HEK293 (cell line): ENCODE measurements around the gene HOTAIR.
A peak's percentile ranks its signal among the peaks of the same experiment; 100 is the strongest.

Source experiments
- CTCF ChIA-PET: fragments of 350-600 bp; formaldehyde crosslinking; extraction: SDS; loops from one replicate; lab custom pipeline; 2021; ENCODE audit warnings: antibody characterized with exemption; lab: Yijun Ruan, JAX
- POLR2A ChIA-PET: fragments of 300-600 bp; formaldehyde crosslinking; extraction: SDS; loops from one replicate; lab custom pipeline; 2020; ENCODE audit warnings: antibody characterized with exemption, inconsistent platforms; lab: Yijun Ruan, JAX
- H3K27ac ChIP-seq: fragments of 200-500 bp; sonication (Bioruptor generic); 2 replicates; pipeline ENCODE4 v1.5.1; 2014; ENCODE audit warnings: low read depth, low read length, control low read depth, inconsistent platforms; ENCODE audit errors: extremely low read depth
- H3K36me3 ChIP-seq, 2 experiments: fragments of 200-500 bp in 1 of 2; sonication (Bioruptor generic) in 1 of 2; 1 replicate in 1 of 2; 2 replicates in 1 of 2; pipeline ENCODE4 v1.5.1; 2014 to 2017; ENCODE audit warnings: inconsistent platforms in 2 of 2, low read length in 2 of 2; ENCODE audit not compliant: control insufficient read depth in 2 of 2, insufficient read depth in 1 of 2
- H3K4me1 ChIP-seq: fragments of 200-500 bp; sonication (Bioruptor generic); 2 replicates; pipeline ENCODE4 v1.5.1; 2014; ENCODE audit warnings: mild to moderate bottlenecking, low read length, inconsistent platforms; ENCODE audit not compliant: control insufficient read depth, insufficient read depth
- H3K4me3 ChIP-seq: 2 replicates; pipeline ENCODE4 v1.5.1; 2011; ENCODE audit warnings: low read depth, mild to moderate bottlenecking, control low read depth, low read length, moderate library complexity
- H3K9me3 ChIP-seq: fragments of 200-500 bp; sonication (Bioruptor generic); 2 replicates; pipeline ENCODE4 v1.5.1; 2014; ENCODE audit warnings: low read depth, low read length, inconsistent platforms; ENCODE audit not compliant: control insufficient read depth, insufficient read depth
- ELK4 ChIP-seq: IDR thresholded peaks from 2 replicates; pipeline ENCODE4 v1.6.1; 2011; ENCODE audit warnings: mild to moderate bottlenecking, low read depth, low read length, borderline replicate concordance
- HOXD13 ChIP-seq: sonication (generic); formaldehyde crosslinking; IDR thresholded peaks from 2 replicates; pipeline ENCODE4 v1.8.0; 2022; ENCODE audit warnings: missing genetic modification reagents, borderline replicate concordance
- PRDM10 ChIP-seq: fragments of 450-650 bp; formaldehyde crosslinking; IDR thresholded peaks from 2 replicates; pipeline ENCODE4 v1.5.1; 2016; ENCODE audit warnings: missing biosample characterization, missing genetic modification characterization
- SP3 ChIP-seq: fragments of 450-650 bp; formaldehyde crosslinking; IDR thresholded peaks from 2 replicates; pipeline ENCODE4 v1.5.1; 2016; ENCODE audit warnings: missing biosample characterization, missing genetic modification characterization
- YY2 ChIP-seq: fragments of 450-650 bp; formaldehyde crosslinking; IDR thresholded peaks from 2 replicates; pipeline ENCODE4 v1.5.1; 2016; ENCODE audit warnings: missing biosample characterization, missing genetic modification characterization
- ZBTB1 ChIP-seq: fragments of 450-650 bp; formaldehyde crosslinking; IDR thresholded peaks from 2 replicates; pipeline ENCODE4 v1.5.1; 2016; ENCODE audit warnings: missing biosample characterization, missing genetic modification characterization
- ZNF138 ChIP-seq: fragments of 450-650 bp; formaldehyde crosslinking; IDR thresholded peaks from 2 replicates; pipeline ENCODE4 v1.5.1; 2016; ENCODE audit warnings: missing biosample characterization, missing genetic modification characterization, borderline replicate concordance
- ZNF155 ChIP-seq: fragments of 450-650 bp; formaldehyde crosslinking; IDR thresholded peaks from 2 replicates; pipeline ENCODE4 v1.5.1; 2016; ENCODE audit warnings: missing biosample characterization, missing genetic modification characterization
- ZNF19 ChIP-seq: fragments of 450-650 bp; formaldehyde crosslinking; IDR thresholded peaks from 2 replicates; pipeline ENCODE4; 2016; ENCODE audit warnings: missing biosample characterization, missing genetic modification characterization, low read depth
- ZNF2 ChIP-seq: fragments of 450-650 bp; formaldehyde crosslinking; IDR thresholded peaks from 2 replicates; pipeline ENCODE4 v1.5.1; 2016; ENCODE audit warnings: missing biosample characterization, missing genetic modification characterization
- ZNF202 ChIP-seq: fragments of 450-650 bp; formaldehyde crosslinking; IDR thresholded peaks from 2 replicates; pipeline ENCODE4 v1.5.1; 2016; ENCODE audit warnings: missing biosample characterization, missing genetic modification characterization, borderline replicate concordance
- ZNF335 ChIP-seq: fragments of 450-650 bp; formaldehyde crosslinking; conservative IDR thresholded peaks from 2 replicates; pipeline ENCODE4 v1.5.1; 2016; ENCODE audit warnings: missing biosample characterization, missing genetic modification characterization
- ZNF366 ChIP-seq: fragments of 450-650 bp; formaldehyde crosslinking; conservative IDR thresholded peaks from 2 replicates; pipeline ENCODE4 v1.5.1; 2016; ENCODE audit warnings: missing biosample characterization, missing genetic modification characterization
- ZNF391 ChIP-seq: fragments of 450-650 bp; formaldehyde crosslinking; IDR thresholded peaks from 2 replicates; pipeline ENCODE4 v1.5.1; 2016; ENCODE audit warnings: low read depth, missing biosample characterization, missing genetic modification characterization, borderline replicate concordance
- ZNF404 ChIP-seq: fragments of 450-650 bp; formaldehyde crosslinking; IDR thresholded peaks from 2 replicates; pipeline ENCODE4 v1.5.1; 2017; ENCODE audit warnings: missing biosample characterization, missing genetic modification characterization
- ZNF48 ChIP-seq: fragments of 450-650 bp; formaldehyde crosslinking; IDR thresholded peaks from 2 replicates; pipeline ENCODE4 v1.5.1; 2016; ENCODE audit warnings: missing biosample characterization, missing genetic modification characterization
- ZNF488 ChIP-seq: fragments of 450-650 bp; formaldehyde crosslinking; IDR thresholded peaks from 2 replicates; pipeline ENCODE4 v1.5.1; 2016; ENCODE audit warnings: missing biosample characterization, missing genetic modification characterization
- ZNF529 ChIP-seq: fragments of 450-650 bp; formaldehyde crosslinking; IDR thresholded peaks from 2 replicates; pipeline ENCODE4 v1.5.1; 2017; ENCODE audit warnings: missing genetic modification characterization, missing biosample characterization; ENCODE audit not compliant: insufficient replicate concordance
- ZNF548 ChIP-seq: fragments of 450-650 bp; formaldehyde crosslinking; IDR thresholded peaks from 2 replicates; pipeline ENCODE4 v1.5.1; 2016; ENCODE audit warnings: missing biosample characterization, missing genetic modification characterization
- ZNF600 ChIP-seq: fragments of 450-650 bp; formaldehyde crosslinking; IDR thresholded peaks from 2 replicates; pipeline ENCODE4 v1.5.1; 2016; ENCODE audit warnings: missing biosample characterization, missing genetic modification characterization
- ZNF624 ChIP-seq: fragments of 450-650 bp; formaldehyde crosslinking; IDR thresholded peaks from 2 replicates; pipeline ENCODE4 v1.5.1; 2017; ENCODE audit warnings: missing biosample characterization, missing genetic modification characterization
- ZNF670 ChIP-seq: fragments of 450-650 bp; formaldehyde crosslinking; IDR thresholded peaks from 2 replicates; pipeline ENCODE4 v1.5.1; 2016; ENCODE audit warnings: missing biosample characterization, missing genetic modification characterization, low read depth
- ZNF677 ChIP-seq: fragments of 450-650 bp; IDR thresholded peaks from 2 replicates; pipeline ENCODE4 v1.5.0; 2018; ENCODE audit warnings: missing biosample characterization, mild to moderate bottlenecking, missing genetic modification characterization, moderate library complexity

Gene HOTAIR

GRCh38 chr12:53971686-53972085, 3.1 kb downstream of the HOTAIR start:
- no peak for TF ChIP-seq ZNF670 (tag by site-specific recombination)
- TF ChIP-seq ZNF529 (tag by site-specific recombination), result no peak
- no peak for TF ChIP-seq ZNF624 (tag by site-specific recombination)
- no peak for TF ChIP-seq HOXD13 (CRISPR knock-in tag)
- no peak for TF ChIP-seq ZNF138 (tag by site-specific recombination)
- TF ChIP-seq ZNF48 (tag by site-specific recombination), result no peak
- no peak for TF ChIP-seq ELK4
- no peak for TF ChIP-seq ZNF391
- no peak for TF ChIP-seq ZNF155 (tag by site-specific recombination)
- TF ChIP-seq ZNF404, result no peak
- TF ChIP-seq ZBTB1 (tag by site-specific recombination), result no peak
- TF ChIP-seq SP3 (tag by site-specific recombination), result no peak
- TF ChIP-seq ZNF548 (tag by site-specific recombination), result no peak
- no peak for TF ChIP-seq ZNF202 (tag by site-specific recombination)
- TF ChIP-seq ZNF677 (tag by site-specific recombination), result no peak
- TF ChIP-seq YY2 (tag by site-specific recombination), result no peak
- TF ChIP-seq ZNF19 (tag by site-specific recombination), result no peak
- no peak for TF ChIP-seq ZNF366 (tag by site-specific recombination)
- TF ChIP-seq ZNF335 (tag by site-specific recombination), result no peak
- no peak for TF ChIP-seq ZNF2 (tag by site-specific recombination)
- ChIA-PET CTCF (interaction anchor here (0.6 to 1.5 kb wide), 4 partner anchors 13 to 270 kb away, joined by 3 to 6 read pairs (median 4); partner anchors contain the start of gene HOXC10), POLR2A (no interaction called here)
- H3K4me1 ChIP-seq, result peaks cover 62% of the 10 kb centered on the region
- no peak overlapping the region for H3K4me3 ChIP-seq
- H3K36me3 ChIP-seq, result no peaks in the 10 kb centered on the region
- no peaks in the 10 kb centered on the region for H3K9me3 ChIP-seq
- no peak overlapping the region for H3K27ac ChIP-seq

- POLR2A ChIA-PET, result no interaction called here
Measured at GRCh38 chr12:53971129-53971528, 3.6 kb downstream of the HOTAIR start.

More at GRCh38 chr12:53971129-53971528, 3.6 kb downstream of the HOTAIR start:
- H3K9me3 ChIP-seq, result no peaks in the 10 kb centered on the region
- TF ChIP-seq PRDM10 (tag by site-specific recombination), result 0 out of 2 replicates have a peak, but pooled peaks have one; percentile 17
- TF ChIP-seq ZNF600 (tag by site-specific recombination), result peak; percentile 27; the same call in 1 of the 2 replicates
- no peak for TF ChIP-seq ZNF488 (tag by site-specific recombination)
- no peaks in the 10 kb centered on the region for H3K36me3 ChIP-seq
- no peak overlapping the region for H3K27ac ChIP-seq
- CTCF ChIA-PET, result interaction anchor here (0.6 to 1.5 kb wide), 4 partner anchors 14 to 269 kb away, joined by 3 to 6 read pairs (median 4); partner anchors contain the start of gene HOXC10
- peaks cover 62% of the 10 kb centered on the region for H3K4me1 ChIP-seq
- no peak overlapping the region for H3K4me3 ChIP-seq
